ENCODE results near the gene KLK15.

GRCh38 chr19:50780753-50781435 is 52.5 kb downstream of the KLK15 start:
- no peak for TF ChIP-seq CTCF (IDR thresholded peaks at IDR 0.05; ENCODE audit: low read depth, low read length)
- no peak for TF ChIP-seq EZH2phosphoT487 (IDR thresholded peaks at IDR 0.05; ENCODE audit: low read depth)

All from OCI-LY3 (cell line).